Mononuclear cell (primary cell): ENCODE measurements around the gene OLFML3. TPM values are rescaled to one million over a fixed set of nuclear protein-coding genes. Genes with fewer than 3 reads are reported as not detected.
"Not testable (repeated sequence)": the region's sequence is repeated elsewhere in the genome, so short reads cannot be mapped to it uniquely, and the experiment has no call there.

ENCODE experiments used
- H3K27me3 ChIP-seq: 2 replicates; pipeline ENCODE4 v1.6.0; 2011; ENCODE audit warnings: low read length, control low read depth; ENCODE audit not compliant: insufficient read depth
- H3K4me1 ChIP-seq: 2 replicates; pipeline ENCODE4 v1.5.1; 2011; ENCODE audit warnings: mild to moderate bottlenecking, low read length, control low read depth; ENCODE audit not compliant: insufficient read depth
- H3K4me3 ChIP-seq: 2 replicates; pipeline ENCODE4 v1.5.1; 2011; ENCODE audit warnings: mild to moderate bottlenecking, low read length, moderate library complexity
- H3K9me3 ChIP-seq: 2 replicates; pipeline ENCODE4 v1.5.1; 2011; ENCODE audit warnings: low read depth, mild to moderate bottlenecking, control low read depth, low read length
- total RNA-seq: library from RNA; depleted of rRNA; stranded (reverse); fragments of >200 nt; gene quantifications from one replicate; pipeline ENCODE4 v1.2.3, GENCODE V29; 2012

The OLFML3 gene
- total RNA-seq, 1 donor: 4.1 TPM

GRCh38 chr1:113993766-113994165 lies 14.5 kb downstream of the OLFML3 start:
- H3K9me3 ChIP-seq: peaks cover 18% of the 10 kb centered on the region

GRCh38 chr1:113995382-113995781 lies 16.1 kb downstream of the OLFML3 start:
- Histone ChIP-seq H3K4me3 (no peak overlapping the region), H3K9me3 (peaks cover 18% of the 10 kb centered on the region), H3K27me3 (no peaks in the 10 kb centered on the region), H3K4me1 (no peaks in the 10 kb centered on the region)

More at GRCh38 chr1:113993766-113994165, 14.5 kb downstream of the OLFML3 start:
- H3K4me3 ChIP-seq: no peak overlapping the region
- H3K27me3 ChIP-seq: no peaks in the 10 kb centered on the region
- no peaks in the 10 kb centered on the region for H3K4me1 ChIP-seq

- Histone ChIP-seq H3K27me3 (no peaks in the 10 kb centered on the region), H3K9me3 (peaks cover 18% of the 10 kb centered on the region), H3K4me3 (no peak overlapping the region), H3K4me1 (no peaks in the 10 kb centered on the region)
These were observed 19.1 kb downstream of the OLFML3 start for GRCh38 chr1:113998361-113998760.

GRCh38 chr1:113999233-113999632 lies 20.0 kb downstream of the OLFML3 start:
- no peaks in the 10 kb centered on the region for H3K4me1 ChIP-seq
- no peak overlapping the region for H3K4me3 ChIP-seq
- peaks cover 15% of the 10 kb centered on the region for H3K9me3 ChIP-seq
- no peaks in the 10 kb centered on the region for H3K27me3 ChIP-seq

- Histone ChIP-seq H3K9me3 (peaks cover 9% of the 10 kb centered on the region), H3K27me3 (no peaks in the 10 kb centered on the region), H3K4me1 (no peaks in the 10 kb centered on the region), H3K4me3 (no peak overlapping the region)
These were observed 20.5 kb downstream of the OLFML3 start for GRCh38 chr1:113999799-114000198.

- H3K4me1 ChIP-seq: no peaks in the 10 kb centered on the region
- H3K9me3 ChIP-seq: peaks cover 3% of the 10 kb centered on the region
- no peaks in the 10 kb centered on the region for H3K27me3 ChIP-seq
- no peak overlapping the region for H3K4me3 ChIP-seq
These were observed 21.1 kb downstream of the OLFML3 start for GRCh38 chr1:114000406-114000805.

- Histone ChIP-seq H3K27me3 (no peaks in the 10 kb centered on the region), H3K9me3 (no peaks in the 10 kb centered on the region), H3K4me3 (no peak overlapping the region), H3K4me1 (no peaks in the 10 kb centered on the region)
These were observed 23.4 kb downstream of the OLFML3 start for GRCh38 chr1:114002492-114003239.

GRCh38 chr1:114003431-114003830 lies 24.2 kb downstream of the OLFML3 start:
- H3K9me3 ChIP-seq: no peaks in the 10 kb centered on the region
- H3K4me1 ChIP-seq: no peaks in the 10 kb centered on the region
- H3K27me3 ChIP-seq: no peaks in the 10 kb centered on the region
- H3K4me3 ChIP-seq: no peak overlapping the region

- not testable (repeated sequence) for H3K4me1 ChIP-seq, H3K4me3 ChIP-seq, H3K9me3 ChIP-seq, H3K27me3 ChIP-seq
These were observed 27.6 kb downstream of the OLFML3 start for GRCh38 chr1:114006825-114007224.

- Histone ChIP-seq H3K4me1 (no peaks in the 10 kb centered on the region), H3K4me3 (no peak overlapping the region), H3K9me3 (no peaks in the 10 kb centered on the region), H3K27me3 (no peaks in the 10 kb centered on the region)
These were observed 29.2 kb downstream of the OLFML3 start for GRCh38 chr1:114008480-114008941.

- no peaks in the 10 kb centered on the region for H3K9me3 ChIP-seq
- no peaks in the 10 kb centered on the region for H3K4me1 ChIP-seq
- no peaks in the 10 kb centered on the region for H3K27me3 ChIP-seq
- H3K4me3 ChIP-seq: no peak overlapping the region
These were observed 29.7 kb downstream of the OLFML3 start for GRCh38 chr1:114008993-114009392.

GRCh38 chr1:114009393-114009792 lies 30.1 kb downstream of the OLFML3 start:
- no peaks in the 10 kb centered on the region for H3K27me3 ChIP-seq
- no peaks in the 10 kb centered on the region for H3K4me1 ChIP-seq

GRCh38 chr1:114010433-114011184 lies 31.3 kb downstream of the OLFML3 start:
- H3K4me1 ChIP-seq: no peaks in the 10 kb centered on the region
- H3K27me3 ChIP-seq: no peaks in the 10 kb centered on the region
- no peaks in the 10 kb centered on the region for H3K9me3 ChIP-seq
- no peak overlapping the region for H3K4me3 ChIP-seq

More at GRCh38 chr1:114009393-114009792, 30.1 kb downstream of the OLFML3 start:
- Histone ChIP-seq H3K9me3 (no peaks in the 10 kb centered on the region), H3K4me3 (no peak overlapping the region)

- no peaks in the 10 kb centered on the region for H3K4me1 ChIP-seq
- H3K9me3 ChIP-seq: no peaks in the 10 kb centered on the region
- no peaks in the 10 kb centered on the region for H3K27me3 ChIP-seq
- no peak overlapping the region for H3K4me3 ChIP-seq
These were observed 32.5 kb downstream of the OLFML3 start for GRCh38 chr1:114011796-114012195.

GRCh38 chr1:114015075-114015474 lies 35.8 kb downstream of the OLFML3 start:
- no peaks in the 10 kb centered on the region for H3K4me1 ChIP-seq
- no peaks in the 10 kb centered on the region for H3K27me3 ChIP-seq
- H3K4me3 ChIP-seq: no peak overlapping the region
- no peaks in the 10 kb centered on the region for H3K9me3 ChIP-seq
